Progenitor cell of endocrine pancreas (in vitro differentiated cells): ENCODE results near the gene IGSF23. TPM values are rescaled to one million over a fixed set of nuclear protein-coding genes. Genes with fewer than 3 reads are reported as not detected.

Experiments
- DNase-seq: peaks from one replicate; pipeline ENCODE4 v3.0.0; 2021; ENCODE audit warnings: low spot score; ENCODE audit not compliant: unreplicated experiment
- H3K27ac Mint-ChIP-seq: 2 replicates; pipeline ENCODE4 v1.8.0; 2021; ENCODE audit warnings: mild to moderate bottlenecking, moderate library complexity, mixed read lengths
- H3K27me3 Mint-ChIP-seq: 2 replicates; pipeline ENCODE4 v1.8.0; 2021; ENCODE audit warnings: mixed read lengths
- H3K36me3 Mint-ChIP-seq: 2 replicates; pipeline ENCODE4 v1.8.0; 2022; ENCODE audit warnings: mixed read lengths; ENCODE audit not compliant: insufficient read depth
- H3K4me1 Mint-ChIP-seq: 2 replicates; pipeline ENCODE4 v1.8.0; 2021; ENCODE audit warnings: low read depth, mixed read lengths
- H3K4me3 Mint-ChIP-seq: 2 replicates; pipeline ENCODE4 v1.8.0; 2021; ENCODE audit warnings: low read depth, mild to moderate bottlenecking, moderate library complexity, mixed read lengths
- H3K9me3 Mint-ChIP-seq: 2 replicates; pipeline ENCODE4 v1.8.0; 2021; ENCODE audit warnings: low read depth, mixed read lengths
- total RNA-seq: library from RNA; stranded (reverse); gene quantifications from 2 replicates; pipeline ENCODE4 v1.2.1, GENCODE V29; 2021
- TF ChIP-seq, protein P1 (sequence below): fragments of 200-600 bp; sonication (generic); IDR thresholded peaks from one replicate; pipeline ENCODE4 v1.5.0; 2021; ENCODE audit warnings: antibody characterized with exemption, mild to moderate bottlenecking; ENCODE audit not compliant: unreplicated experiment

IGSF23 gene
- total RNA-seq, 1 donor from 2014 or later, result 0.67 TPM

DNA sequence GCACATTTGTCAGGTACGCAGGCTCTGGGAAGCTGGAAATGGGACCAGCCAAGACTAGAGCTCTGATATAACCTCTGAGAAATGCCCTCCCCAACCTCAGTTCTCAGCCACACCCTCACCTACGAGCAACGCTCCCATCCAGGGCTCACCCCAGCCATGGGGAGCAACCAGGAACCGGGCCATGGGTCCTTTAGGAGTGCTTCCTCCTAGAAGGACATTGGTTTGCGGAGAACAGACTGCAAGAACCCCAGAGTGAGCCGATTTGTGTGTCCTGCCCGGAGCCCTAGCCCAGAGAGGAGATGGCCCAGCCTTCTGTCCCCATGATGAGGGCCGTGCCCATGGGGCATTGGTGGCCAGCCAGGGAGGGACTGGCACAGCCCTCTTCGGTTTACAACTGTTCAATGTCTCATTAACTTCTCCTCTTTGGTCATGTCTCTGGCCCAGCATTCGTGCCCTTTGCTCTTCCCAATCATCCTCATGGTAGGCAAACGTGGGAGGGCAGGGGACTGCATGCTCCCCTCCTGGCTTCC is 32.9 kb upstream of the IGSF23 start:
- Mint-ChIP-seq H3K4me3 (no peak overlapping the region), H3K27me3 (no peaks in the 10 kb centered on the region), H3K9me3 (peaks cover 3% of the 10 kb centered on the region), H3K4me1 (no peaks in the 10 kb centered on the region), H3K27ac (no peak overlapping the region), H3K36me3 (no peaks in the 10 kb centered on the region)
- TF ChIP-seq, protein P1, sequence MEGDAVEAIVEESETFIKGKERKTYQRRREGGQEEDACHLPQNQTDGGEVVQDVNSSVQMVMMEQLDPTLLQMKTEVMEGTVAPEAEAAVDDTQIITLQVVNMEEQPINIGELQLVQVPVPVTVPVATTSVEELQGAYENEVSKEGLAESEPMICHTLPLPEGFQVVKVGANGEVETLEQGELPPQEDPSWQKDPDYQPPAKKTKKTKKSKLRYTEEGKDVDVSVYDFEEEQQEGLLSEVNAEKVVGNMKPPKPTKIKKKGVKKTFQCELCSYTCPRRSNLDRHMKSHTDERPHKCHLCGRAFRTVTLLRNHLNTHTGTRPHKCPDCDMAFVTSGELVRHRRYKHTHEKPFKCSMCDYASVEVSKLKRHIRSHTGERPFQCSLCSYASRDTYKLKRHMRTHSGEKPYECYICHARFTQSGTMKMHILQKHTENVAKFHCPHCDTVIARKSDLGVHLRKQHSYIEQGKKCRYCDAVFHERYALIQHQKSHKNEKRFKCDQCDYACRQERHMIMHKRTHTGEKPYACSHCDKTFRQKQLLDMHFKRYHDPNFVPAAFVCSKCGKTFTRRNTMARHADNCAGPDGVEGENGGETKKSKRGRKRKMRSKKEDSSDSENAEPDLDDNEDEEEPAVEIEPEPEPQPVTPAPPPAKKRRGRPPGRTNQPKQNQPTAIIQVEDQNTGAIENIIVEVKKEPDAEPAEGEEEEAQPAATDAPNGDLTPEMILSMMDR, result no peak
- no peak for DNase-seq

DNA sequence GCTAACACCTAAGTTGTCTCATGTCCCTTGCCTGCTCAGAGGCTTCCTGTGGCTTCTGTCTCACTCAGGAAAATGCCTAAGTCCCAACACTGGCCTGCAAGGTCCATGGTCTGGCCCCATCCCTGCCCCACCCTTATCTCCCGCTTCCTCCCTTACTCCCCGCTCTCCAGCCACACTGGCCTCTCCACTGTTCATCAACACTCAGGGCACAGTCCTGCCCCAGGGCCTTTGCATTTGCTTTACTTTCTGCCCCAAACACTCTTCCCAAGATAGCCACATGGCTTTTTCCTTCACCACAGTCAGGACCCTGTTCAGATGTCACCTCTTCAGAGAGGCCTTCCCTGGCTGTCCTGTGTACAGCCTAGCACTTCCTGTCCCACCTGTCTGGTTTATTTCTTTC is 32.1 kb upstream of the IGSF23 start:
- Mint-ChIP-seq H3K4me3 (no peak overlapping the region), H3K36me3 (no peaks in the 10 kb centered on the region), H3K9me3 (peaks cover 4% of the 10 kb centered on the region), H3K27me3 (no peaks in the 10 kb centered on the region), H3K4me1 (no peaks in the 10 kb centered on the region), H3K27ac (no peak overlapping the region)
- TF ChIP-seq, protein P1, result no peak
- no peak for DNase-seq

DNA sequence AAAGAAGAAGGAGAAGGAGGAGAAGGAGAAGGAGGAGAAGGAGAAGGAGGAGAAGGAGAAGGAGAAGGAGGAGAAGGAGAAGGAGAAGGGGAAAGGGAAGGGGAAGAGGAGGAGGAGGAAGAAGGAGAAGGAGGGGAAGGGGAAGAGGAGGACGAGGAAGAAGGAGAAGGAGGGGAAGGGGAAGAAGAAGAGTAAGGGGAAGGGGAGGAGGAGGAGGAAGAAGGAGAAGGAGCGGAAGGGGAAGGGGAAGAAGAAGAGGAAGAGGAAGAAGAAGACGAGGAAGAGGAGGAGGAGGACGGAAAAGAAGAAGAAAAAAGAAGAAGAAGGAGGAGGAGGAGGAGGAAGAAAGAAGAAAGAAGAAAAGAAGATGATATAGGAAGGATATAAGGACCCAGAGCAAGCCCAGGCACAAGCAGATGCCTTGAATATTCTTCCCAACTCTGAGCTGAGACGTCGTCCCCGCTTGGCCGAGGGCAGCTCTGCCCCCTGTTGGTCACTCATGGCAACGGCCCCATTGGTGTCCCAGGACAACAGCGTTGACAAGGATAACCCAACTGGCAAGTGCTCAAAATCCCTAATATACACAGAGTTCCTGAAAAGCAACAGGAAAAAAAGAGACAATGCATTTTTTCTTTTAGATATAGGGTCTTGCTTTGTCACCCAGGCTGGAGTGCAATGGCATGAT is 30.6 kb upstream of the IGSF23 start:
- peaks cover 4% of the 10 kb centered on the region for H3K9me3 Mint-ChIP-seq
- H3K27me3 Mint-ChIP-seq, result no peaks in the 10 kb centered on the region
- TF ChIP-seq, protein P1, result peak; percentile 62
- H3K4me3 Mint-ChIP-seq, result no peak overlapping the region
- H3K36me3 Mint-ChIP-seq, result no peaks in the 10 kb centered on the region
- no peak overlapping the region for H3K27ac Mint-ChIP-seq
- no peaks in the 10 kb centered on the region for H3K4me1 Mint-ChIP-seq
- DNase-seq, result no peak

DNA sequence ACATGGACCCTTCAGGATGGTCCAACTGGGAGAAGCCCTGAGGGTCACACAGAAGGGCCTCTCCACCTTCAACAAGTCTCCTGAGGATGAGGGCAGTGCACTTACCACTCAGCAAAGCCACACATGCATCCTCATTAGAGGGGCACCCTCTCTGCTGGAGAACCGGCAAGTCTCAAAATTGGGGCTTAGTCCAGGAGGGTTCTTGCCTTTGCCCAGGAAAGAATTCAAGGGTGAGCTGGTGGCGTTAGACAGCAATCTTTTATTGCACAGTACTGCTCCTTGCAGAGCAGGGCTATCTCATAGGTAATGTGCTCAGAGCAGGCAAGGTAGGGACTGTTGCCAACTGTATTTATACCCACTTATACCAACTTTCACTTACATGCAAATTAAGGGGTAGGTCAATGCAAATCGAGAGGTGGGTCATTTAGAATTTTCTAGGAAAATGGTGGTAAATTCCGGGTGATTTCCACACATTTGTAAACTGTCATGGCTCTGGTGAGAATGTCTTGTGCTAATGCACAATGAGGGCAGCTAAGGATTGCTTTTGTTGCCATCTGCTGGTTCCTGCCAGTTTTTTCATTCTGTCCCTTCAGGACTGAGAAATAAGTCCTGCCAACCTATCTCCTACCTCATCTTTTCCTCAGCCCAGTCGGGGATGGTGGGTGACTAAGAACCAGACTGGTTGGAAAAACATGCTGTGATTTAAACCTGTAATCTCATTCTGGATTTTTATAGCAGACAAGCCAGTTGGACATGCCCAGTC is 27.8 kb upstream of the IGSF23 start:
- H3K4me3 Mint-ChIP-seq, result no peak overlapping the region
- H3K9me3 Mint-ChIP-seq, result peaks cover 4% of the 10 kb centered on the region
- no peak overlapping the region for H3K27ac Mint-ChIP-seq
- H3K27me3 Mint-ChIP-seq, result no peaks in the 10 kb centered on the region
- TF ChIP-seq, protein P1, result no peak
- H3K36me3 Mint-ChIP-seq, result no peaks in the 10 kb centered on the region
- DNase-seq, result no peak
- peaks cover 17% of the 10 kb centered on the region for H3K4me1 Mint-ChIP-seq

DNA sequence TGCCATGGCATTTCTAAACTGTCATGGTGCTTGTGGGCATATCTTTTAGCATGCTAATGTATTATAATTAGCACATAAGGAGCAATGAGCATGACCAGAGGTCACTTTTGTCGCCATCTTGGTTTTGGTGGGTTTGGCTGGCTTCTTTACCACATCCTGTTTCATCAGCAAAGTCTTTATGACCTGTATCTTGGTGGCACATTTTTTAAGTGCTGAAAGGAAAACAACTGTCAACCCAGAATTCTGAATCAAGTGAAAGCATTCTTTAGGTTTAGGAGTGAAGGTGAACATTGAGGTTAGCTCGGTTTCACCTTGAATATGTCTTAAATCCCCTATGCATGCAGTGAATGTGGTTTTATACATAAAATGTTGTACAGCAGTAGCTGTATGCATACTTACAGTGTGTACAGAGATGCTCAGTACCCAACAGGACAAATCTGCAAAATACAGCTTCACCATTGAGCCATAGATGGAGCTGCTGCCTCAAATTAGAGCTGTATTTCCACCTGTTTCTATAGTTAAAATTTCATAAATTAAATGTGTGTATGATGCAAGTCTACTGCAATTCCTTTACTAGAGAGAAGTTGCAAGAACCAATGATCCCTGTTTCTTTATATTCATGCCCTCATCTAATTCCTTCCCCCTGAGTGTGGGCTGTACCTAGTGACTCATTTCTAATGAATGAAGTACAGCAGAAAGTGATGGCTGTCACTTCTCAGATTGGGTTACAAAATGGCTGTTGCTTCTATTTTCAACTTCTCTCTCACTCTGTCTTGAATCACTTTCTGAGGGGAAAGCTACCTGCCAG is 25.2 kb upstream of the IGSF23 start:
- Mint-ChIP-seq H3K27ac (no peak overlapping the region), H3K9me3 (peaks cover 8% of the 10 kb centered on the region), H3K36me3 (no peaks in the 10 kb centered on the region), H3K4me1 (peaks cover 35% of the 10 kb centered on the region), H3K27me3 (no peaks in the 10 kb centered on the region), H3K4me3 (no peak overlapping the region)
- no peak for DNase-seq
- TF ChIP-seq, protein P1, result no peak
